Activated T-cell treated with anti-CD3 and anti-CD28 coated beads for 4 hours (primary cell): ENCODE measurements around the gene GUCA1C.

Source experiments
- DNase-seq: peaks from one replicate; pipeline ENCODE4 v3.0.0-alpha.2; 2020

GUCA1C gene, protein sequence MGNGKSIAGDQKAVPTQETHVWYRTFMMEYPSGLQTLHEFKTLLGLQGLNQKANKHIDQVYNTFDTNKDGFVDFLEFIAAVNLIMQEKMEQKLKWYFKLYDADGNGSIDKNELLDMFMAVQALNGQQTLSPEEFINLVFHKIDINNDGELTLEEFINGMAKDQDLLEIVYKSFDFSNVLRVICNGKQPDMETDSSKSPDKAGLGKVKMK

DNA sequence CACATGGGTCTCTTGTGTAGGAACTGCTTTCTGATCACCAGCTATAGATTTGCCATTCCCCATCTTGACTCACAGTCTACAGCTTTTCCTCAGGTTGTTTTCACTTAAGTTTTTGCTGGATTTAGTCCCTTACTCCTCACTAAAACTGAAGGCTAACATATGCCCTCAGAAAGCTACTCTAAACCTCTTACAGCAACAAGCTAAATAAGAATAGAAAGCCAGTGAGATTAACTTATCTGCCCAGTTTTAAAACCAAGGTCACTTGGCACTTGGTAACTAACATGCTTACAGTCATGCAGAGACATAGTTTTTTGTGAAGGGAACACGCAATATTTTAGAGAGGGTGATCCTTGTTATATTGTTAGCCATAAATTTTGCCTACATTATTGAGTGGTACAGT lies at the start of gene GUCA1C:
TSS of gene GUCA1C (minus strand) at position 180 of the 400 bp plus-strand sequence. CDS start at position 63, 117 bp downstream.
- DNase-seq = no peak

DNA sequence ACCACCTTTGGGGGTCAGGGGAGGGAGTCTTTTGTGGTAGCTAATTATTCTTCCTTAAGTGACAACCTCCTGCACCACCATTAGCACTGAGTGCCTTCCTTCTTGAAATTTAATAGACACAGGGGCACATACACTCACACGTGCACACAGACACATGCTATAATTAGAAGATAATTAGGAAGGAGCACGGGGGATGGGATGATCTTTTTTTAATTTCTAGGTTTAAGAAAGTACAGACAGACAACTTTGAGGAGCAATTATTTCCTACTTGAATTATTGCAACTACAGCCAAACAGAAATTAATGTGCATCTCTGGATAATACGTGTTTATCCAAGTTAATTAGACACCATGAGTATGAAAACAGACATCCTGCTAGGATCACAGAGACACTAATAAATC lies 44.8 kb upstream of the GUCA1C start:
- DNase-seq = no peak

DNA sequence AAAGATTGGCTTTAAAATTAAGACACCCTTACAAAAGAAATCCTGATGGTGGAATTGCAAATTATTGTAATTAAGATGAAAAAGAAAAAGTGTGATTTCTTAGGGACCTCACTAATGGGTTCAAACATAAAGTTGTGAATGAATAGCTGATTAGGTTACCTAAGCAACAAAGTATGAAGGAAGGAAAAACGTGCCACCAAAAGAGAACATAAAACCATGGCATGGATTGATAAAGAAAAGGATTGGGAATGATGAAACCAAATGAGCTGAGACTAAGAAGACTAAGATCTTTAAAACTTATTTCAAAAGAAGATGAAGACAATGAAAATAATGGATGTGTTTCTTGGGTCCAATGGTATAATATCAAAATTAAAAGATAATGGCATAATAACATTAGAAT lies 32.2 kb upstream of the GUCA1C start:
- no peak for DNase-seq

DNA sequence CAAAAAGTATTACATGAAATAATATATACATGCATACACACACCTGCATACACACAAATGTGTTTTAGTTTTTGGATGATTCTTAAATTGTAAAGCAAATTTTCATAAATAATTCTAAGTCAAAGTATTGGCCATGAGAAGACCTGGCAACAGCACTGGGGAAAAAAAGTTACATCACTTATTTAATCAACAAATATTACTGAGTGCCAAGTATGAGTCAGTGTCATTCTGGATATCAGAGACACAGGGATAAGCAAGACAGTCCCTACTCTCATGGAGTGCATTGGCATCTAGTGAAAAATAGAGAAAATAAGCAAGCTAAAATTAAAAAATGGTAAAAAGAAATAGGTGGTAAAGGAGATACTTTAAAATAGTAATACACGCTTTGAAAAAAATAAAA lies 29.4 kb upstream of the GUCA1C start:
- DNase-seq = no peak

DNA sequence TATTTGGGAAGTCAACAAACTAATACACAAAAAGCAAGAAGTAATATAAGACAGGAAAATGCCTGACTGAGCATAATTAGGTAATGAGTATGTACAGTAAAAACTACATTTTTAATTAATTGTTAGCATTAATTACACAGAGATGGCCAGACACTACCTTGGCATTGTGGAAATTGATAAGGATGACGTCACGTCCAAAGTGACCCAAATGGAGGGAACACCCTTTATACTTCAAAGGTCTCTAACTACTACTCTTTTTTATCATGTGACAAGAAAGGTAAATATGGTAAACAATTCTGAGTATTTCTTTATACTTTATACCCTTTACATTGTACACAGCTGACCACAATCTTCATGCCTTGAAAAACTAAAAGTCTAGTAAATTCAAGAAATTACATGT lies 22.4 kb upstream of the GUCA1C start:
- DNase-seq = no peak

DNA sequence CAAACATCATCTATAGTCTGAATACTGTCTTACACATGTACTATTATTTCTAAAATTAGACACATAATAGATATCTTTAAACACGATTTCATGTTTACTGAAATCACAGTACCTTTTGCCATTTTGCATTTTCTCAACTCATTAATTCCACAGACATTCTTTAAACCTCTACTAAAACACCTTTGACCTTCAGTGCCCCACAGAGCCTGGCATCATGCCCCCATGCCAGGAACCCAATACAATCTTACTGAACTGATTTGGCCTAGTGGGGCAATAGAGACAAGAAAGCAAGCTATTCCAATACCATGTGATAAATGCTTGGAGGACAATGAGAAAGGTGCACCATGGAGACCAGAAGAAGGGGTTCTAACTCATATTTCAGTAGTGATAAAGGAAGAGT lies 19.3 kb upstream of the GUCA1C start:
- no peak for DNase-seq

DNA sequence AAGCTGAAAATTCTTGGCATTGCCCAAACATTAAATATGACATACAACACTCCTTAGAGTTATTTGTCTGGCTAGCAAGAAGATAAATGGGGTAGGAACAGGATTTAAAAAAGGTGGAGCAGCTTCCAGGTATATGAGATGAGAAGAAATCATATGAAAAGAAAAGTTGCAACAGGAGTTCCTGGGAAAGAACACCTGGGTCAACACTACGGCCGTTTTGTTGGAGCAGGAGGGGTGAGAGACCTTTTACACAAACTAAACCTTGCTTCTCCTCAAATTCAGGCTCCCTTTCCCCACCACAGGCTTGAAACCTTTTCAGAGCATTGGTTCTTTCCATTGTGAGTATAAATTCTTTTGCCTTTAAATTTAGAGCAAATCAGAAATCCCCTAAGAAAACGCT lies 18.8 kb upstream of the GUCA1C start:
- no peak for DNase-seq

DNA sequence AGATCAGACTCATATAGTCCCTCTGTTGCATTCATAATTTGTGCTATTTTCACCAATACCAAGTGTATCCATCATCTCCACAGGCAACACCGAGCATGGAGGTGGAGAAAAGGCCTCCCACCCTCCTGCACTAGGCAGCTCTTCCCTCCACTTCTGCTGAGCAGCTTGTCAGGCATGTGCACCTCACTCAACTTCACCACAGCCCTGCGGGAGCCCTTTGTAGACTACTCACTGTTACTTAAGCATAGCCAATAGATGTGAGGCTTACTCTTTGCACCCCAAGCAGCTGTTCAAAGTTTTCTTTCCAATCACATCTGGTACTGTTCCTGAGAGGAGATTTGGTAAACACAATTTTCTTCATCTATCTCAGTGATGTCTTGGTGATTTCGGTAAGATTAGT lies 16.9 kb upstream of the GUCA1C start:
- DNase-seq = no peak

DNA sequence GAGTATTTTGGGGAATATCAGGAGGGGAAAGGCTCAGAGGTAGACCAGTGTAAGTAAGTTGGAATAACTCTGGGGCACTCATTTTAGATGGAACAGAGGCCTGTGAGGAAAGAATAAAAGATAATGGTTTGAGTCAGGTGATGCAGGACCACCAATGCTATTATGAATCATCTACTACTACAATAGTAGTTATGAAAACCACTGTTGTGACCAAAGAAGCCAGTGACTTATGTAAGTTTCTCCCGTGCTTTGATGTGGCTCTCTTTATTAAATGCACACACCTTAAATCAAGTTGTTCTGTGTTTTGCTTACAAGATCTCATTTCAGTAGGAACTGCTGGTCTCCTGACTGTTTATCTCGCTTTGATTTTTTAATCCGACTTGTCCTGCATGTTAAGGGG lies 13.1 kb upstream of the GUCA1C start:
- DNase-seq = no peak

DNA sequence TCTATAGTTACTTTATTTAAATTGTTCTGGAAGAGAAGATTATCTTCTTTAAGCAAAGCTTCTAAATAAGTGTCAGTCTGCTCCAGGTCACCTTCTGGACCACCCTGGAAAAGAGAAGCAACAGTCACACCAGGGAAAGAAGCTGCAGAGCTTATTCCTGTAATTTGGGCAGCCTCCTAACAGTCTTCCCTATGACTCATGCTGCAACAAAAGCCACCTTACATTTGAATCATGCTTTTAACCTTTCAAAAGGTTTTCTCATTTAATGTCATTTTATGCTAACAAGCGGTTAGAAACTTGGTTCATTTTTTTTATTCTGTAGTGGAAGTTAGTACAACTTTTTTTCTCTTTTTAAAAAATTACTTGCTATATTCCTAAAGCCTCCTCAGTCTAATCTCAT lies 5.3 kb upstream of the GUCA1C start:
- no peak for DNase-seq

DNA sequence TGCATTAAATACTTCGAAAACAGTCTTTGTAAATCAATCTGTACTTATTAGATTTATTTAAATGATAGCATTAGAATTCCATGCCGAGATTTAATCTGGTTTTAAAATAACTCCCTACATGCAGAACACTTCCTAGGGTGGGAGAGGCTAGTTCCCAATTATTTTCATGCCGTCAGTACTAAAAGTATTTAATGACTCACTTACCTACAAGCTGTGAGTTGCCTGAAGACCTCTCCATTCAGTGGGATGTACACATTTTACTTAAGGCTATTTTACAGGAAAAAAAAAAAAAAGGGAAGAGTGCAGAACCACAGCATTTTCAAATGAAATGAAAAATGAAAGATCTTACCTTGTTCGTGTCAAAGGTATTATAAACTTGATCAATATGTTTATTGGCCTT lies 469 bp downstream of the GUCA1C start:
- DNase-seq = no peak

DNA sequence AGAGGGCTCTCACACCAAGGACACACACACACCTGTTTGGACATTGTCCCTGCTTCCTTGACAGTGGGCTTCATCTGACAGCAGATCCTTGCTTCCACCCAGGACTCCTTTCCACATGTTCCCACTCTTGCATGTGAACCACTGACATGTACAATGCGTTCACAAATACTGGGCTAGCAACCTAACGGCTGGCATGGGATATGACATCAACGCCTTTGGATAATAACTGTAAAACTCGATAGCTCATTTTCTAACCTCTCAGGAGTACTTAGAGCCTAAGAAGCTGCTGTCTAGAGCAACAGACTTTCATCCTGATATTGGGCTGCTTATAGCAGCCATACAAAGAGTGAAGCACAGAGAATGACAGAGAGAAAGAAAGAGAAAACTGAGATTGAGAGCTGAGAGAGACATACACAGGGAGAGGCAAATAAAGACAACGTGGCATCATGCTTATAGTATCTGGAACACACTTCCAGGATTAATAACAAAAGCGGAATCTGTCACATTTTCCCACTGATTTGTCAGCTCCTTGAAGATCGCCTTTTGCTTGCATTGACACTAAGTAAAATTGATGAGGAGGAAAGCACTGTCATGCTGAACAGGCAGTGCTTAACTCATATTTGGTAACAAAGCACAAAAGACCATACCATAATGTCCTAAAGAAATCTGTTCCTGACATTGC lies 1.7 kb downstream of the GUCA1C start:
- no peak for DNase-seq

DNA sequence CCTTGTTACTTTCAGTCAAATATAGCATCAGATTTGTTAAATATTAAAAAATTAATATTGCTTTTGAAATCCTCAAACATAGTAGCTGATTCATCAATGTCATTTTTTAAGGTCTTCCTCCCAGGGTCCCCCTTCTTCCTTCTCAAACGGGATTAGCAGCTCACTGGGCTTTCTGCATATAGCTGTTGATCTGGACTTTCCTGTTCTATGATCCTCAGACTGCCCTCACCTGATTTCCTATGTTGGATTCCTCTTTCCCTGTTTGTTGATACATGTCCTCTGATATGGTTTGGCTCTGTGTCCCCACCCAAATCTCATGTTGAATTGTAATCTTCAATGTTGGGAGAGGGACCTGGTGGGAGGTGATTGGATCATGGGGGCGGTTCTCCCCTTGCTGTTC lies 5.8 kb downstream of the GUCA1C start:
- DNase-seq = no peak

DNA sequence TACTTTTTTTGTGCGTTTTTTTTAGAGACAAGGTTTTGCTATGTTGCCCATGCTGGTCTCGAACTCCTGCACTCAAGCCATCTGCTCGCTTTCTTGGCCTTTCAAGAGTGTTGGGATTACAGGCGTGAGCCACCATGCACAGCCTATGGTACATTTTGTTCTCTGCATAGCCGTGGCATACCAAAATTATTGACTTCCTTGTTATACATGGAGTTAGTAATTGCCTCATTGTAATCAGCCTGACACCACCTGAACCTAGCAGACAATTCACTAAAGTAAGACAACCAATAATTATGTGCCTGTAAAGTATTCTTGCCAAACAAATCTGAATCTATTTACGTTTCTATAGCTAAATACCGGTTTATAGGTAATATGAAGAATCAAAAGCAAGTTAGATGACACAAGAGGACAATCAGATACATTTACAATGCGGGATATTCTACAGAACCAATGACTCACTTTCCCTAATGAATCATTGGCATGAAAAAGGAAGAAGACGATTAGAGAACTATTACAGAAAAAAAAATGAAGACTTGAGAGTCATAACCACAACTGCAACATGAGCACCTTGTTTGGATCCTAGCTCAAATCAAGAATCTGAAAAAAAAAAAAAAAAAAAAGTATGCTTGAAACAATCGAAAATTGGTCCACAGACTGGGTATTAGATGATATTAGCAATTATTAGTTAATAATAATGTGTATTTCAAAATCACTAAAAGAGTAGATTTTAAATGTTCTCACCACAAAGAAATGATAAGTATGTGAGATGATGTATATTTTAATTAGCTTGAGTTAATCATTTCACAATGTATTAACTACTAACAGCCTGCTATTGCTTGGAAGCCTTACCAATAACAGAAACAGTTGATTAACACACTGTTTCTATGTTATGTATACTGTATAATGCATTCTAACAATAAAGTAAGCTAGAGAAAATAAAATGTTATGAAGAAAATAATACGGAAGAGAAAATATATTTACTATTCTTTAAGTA lies 7.1 kb downstream of the GUCA1C start:
- no peak for DNase-seq

DNA sequence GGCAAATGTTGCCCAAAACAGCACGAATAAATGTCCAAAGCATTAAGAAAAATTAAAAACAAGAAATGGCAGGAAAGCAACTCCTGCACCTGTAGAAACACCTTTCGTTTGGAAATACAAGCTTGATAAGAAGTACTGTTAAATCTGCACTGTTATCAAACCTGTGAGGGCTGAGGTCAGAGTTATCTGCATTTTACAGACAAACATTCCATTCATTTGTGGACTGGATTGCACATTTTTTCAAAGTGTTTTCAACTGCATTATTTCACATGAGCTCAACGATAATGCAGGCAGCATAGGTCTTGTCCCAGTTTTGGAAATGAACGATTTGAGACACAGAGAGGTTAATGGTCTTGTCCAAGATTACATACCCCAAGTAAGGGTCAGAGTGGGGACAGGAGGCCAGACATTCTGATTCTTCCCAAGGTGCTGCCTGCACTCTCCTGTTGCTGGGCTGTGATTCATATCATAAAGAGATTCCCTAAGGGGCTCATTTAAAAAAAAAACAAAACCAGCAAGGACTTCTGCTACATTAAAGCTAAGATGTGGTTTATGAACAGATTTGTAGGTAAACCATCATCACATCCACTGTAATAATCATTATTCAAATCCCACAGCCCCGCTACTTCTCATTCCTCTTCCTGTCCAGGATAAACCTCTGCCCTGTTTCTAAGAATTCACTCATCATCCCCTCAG lies 13.0 kb downstream of the GUCA1C start:
- no peak for DNase-seq

DNA sequence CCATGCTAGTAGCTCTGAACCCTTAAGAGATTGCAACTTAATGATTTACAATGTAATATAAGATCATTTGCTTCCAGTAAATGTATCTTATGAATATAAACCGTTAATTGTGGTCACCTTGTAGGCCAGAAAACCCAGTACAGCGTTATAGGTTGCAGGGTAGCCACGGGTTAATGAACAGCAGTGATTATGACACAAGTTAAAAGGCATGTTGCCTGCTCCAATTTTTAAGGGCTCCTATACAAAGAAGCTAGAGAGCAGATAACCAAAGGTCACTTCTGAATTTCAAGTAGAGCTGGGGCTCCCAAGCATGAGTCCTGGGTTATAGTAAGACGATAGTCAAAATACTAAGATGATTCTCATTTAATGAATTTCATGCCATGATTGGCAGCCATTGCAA lies 13.5 kb downstream of the GUCA1C start:
- no peak for DNase-seq

DNA sequence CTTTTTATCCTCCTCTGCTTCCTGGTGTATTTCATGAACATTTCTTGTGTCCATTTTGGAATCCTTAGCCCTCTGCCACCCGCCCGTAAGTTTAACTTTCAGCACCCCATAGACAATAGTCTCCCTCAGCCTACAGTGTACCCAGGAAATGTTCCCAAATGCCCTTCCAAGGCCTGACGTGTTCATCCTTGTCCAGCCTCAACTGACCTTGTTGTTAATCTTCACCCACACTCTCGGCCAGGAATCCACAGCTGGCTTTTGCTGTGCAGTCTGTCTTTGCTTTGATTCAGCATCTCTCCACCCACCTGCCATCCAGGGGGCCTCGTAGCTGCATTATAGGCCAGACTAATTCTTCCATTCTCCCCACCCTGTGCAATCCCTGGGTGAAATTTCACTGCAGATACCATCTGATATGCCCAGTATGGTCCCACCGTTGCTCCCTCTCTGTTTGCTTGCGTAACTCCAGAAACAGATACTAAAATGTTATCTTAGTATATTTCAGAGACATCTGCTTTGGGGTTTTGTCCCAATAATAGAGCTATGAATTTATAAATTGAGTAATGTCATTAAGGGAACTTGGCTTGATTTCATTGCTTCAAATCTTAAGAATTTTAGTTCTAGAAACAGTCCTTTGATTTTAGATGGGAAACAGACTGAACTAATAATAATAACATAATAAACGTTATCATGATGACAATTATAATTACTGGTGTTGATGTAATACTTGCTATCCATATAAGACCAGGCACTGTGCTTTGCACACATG lies 16.6 kb downstream of the GUCA1C start:
- DNase-seq = no peak

DNA sequence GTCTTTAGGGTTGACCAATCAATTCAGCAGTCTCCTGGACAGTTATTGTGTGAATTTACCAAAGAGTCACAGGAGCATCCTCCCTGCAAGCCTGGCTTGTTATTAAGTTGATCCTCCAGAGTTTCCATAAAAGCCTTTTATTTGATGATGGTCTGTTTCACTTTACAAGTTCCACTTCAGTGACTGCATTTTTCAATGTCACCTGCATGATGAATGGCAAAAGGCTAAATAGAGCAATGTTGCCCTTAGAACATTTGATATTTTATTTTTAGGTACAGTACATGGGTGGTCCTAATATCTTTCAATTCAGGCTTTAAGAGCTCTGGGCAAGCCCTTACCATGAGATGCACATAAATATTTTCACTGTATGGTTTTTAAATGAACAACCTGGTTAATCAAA lies 22.6 kb downstream of the GUCA1C start:
- DNase-seq = no peak

DNA sequence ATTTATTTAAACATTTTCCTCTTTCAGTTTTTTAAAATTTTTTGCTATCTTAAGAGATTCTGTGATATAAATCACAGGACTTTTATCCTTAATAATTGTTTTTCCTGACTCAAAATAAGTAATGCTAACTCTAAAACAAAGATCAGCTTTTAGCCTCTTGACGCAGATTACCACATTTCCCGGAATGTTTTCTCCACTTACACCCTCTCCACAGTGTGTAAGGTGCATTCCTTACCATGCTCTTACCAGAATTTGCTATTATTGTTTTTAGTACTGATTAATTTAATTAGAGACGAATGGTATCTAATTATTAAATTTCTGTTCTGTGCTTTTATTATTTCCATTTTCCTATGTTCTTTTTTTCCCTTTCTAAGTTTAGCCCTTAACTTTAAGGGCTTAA lies 34.8 kb downstream of the GUCA1C start:
- no peak for DNase-seq

DNA sequence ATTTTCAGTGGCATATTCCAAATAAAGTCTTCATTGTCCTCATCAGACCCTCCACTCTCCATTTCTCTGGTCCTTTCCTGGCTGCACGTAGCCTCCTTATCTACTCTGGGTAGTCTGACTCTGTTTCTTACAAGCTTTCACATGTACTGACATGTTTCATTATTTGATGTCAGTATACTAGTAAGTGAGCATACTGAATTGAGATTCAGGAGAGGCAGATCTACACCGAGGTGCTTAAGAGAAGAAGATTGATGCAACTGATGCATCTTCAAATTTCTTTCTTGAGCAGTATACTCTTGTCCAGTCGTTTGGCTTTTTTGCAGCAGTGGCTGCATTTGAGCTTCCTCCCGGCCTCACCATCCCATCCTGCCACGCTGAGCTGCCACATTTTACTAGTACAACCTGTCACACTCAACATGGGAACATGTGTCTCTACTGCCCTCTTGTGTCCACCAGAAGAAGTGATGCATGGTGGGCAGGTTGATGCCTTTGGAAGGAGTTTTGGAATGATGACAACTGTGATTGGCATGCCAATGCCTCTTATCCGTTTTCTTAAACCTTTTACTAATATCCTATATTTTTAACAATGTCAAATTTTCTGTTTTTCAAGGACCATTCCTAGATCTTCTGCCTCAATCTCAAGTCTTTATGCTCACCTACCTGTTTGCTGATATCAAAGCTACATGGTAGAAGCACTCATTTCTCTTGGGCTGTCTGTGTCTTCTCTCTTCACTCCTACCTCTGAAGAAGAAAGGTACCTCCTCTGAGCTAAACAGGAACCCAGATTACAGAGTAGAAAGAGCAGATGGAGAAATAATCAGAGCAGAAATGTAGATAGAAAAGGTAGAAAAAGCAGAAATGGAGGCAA lies 38.7 kb downstream of the GUCA1C start:
- DNase-seq = peak; percentile 48

DNA sequence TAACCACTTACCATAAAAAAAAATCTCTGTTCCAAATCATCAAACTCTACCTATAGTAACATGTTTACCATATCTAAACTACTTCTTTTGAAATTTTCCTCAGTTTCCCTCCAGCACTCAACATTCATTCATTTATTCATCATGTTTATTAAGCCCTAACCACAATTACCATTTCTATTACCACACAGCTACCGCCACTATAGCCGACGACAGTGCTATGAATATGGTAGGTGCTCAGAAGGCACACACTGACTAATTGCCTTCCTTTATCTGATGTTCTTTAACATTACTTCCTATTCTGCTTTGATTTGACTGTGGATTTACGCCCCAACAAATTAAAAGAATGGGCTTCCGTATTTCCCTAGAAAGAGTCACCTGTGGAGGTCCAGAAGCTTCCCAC lies 43.9 kb downstream of the GUCA1C start:
- DNase-seq = no peak
